Right lobe of liver (tissue), 6 donors: Measurements from ENCODE around the gene HPSE. TPM values are rescaled to one million over a fixed set of nuclear protein-coding genes. Genes with fewer than 3 reads are reported as not detected.
"Not testable (repeated sequence)": the region's sequence is repeated elsewhere in the genome, so short reads cannot be mapped to it uniquely, and the experiment has no call there.

Experiments used
- ATAC-seq, 4 donors: fragments of 200-7000 bp; cut with Tn5 transposase; one replicate each; pipeline ENCODE4 v1.9.1; 2020; ENCODE audit warnings: mild to moderate bottlenecking in 4 of 4, moderate library complexity in 4 of 4
- DNase-seq, 3 donors: peaks; one replicate each; pipeline ENCODE4 v3.0.0-alpha.2; 2020
- H3K27ac ChIP-seq, 3 donors: fragments of 200-600 bp; one replicate each; pipeline ENCODE4 v1.8.0; 2022
- H3K27me3 ChIP-seq, 2 donors: fragments of 200-600 bp; one replicate each; pipeline ENCODE4 v1.8.0; 2022
- H3K36me3 ChIP-seq, 4 donors: fragments of 200-600 bp; sonication (generic) in 1 of 4; one replicate each; pipeline versions ENCODE4 v1.5.1 to v1.8.0; 2017 to 2022; ENCODE audit warnings: control low read depth in 1 of 4
- H3K4me1 ChIP-seq, 4 donors: fragments of 200-600 bp; sonication (generic) in 1 of 4; one replicate each; pipeline versions ENCODE4 v1.5.1 to v1.8.0; 2017 to 2022; ENCODE audit warnings: control low read depth in 1 of 4
- H3K4me3 ChIP-seq, 3 donors: fragments of 200-600 bp; one replicate each; pipeline ENCODE4 v1.8.0; 2022
- H3K9me3 ChIP-seq, 4 donors: fragments of 200-600 bp; sonication (generic) in 1 of 4; one replicate each; pipeline versions ENCODE4 v1.5.1 to v1.8.0; 2017 to 2022; ENCODE audit warnings: control low read depth in 1 of 4
- POLR2A ChIP-seq: fragments of 450-650 bp; IDR thresholded peaks from one replicate; pipeline ENCODE4 v1.6.1; 2017; ENCODE audit warnings: antibody characterized with exemption, mild to moderate bottlenecking
- WGBS: methylation state at CpG from one replicate; pipeline ENCODE4 v1.1.6; 2018; ENCODE audit warnings: low coverage, low lambda C conversion rate; ENCODE audit not compliant: insufficient coverage; ENCODE audit errors: missing lambda C conversion rate; 5-methylcytosine and 5-hydroxymethylcytosine counted together
- intact Hi-C, 2 donors: fragments of 100-400 bp; cut with DNase I; formaldehyde crosslinking; loops; one replicate each; pipeline versions ENCODE4 v1.11.2 to v1.14.1; 2022
- total RNA-seq, 6 experiments: library from RNA; depleted of rRNA in 2 of 6; stranded (reverse); fragments of >200 nt in 2 of 6; fragmentation: NEBNext Ultra II Directional in 3 of 6; extraction: Animal tissue kit (Norgen Biotek cat#: 25700) in 3 of 6; gene quantifications; one replicate each; pipeline versions ENCODE4 v1.1.0 to v1.2.4, GENCODE V29; 2016 to 2023
- TF ChIP-seq, protein P1 (sequence below), 4 donors: fragments of 200-600 bp in 3 of 4; fragments of 450-650 bp in 1 of 4; IDR thresholded peaks; one replicate each; pipeline versions ENCODE4 v1.5.1 to v1.8.0; 2016 to 2022; ENCODE audit warnings: antibody characterized with exemption in 4 of 4, mild to moderate bottlenecking in 2 of 4
- donor health status: DM: no; HTN: yes; CAD: no.
- donor health status: DM: no; HTN: no; CAD: no.
- donor health status: DM: no; HTN: no; CAD: no.
- donor health status: DM: no; HTN: yes; CAD: no.
- donor health status: DM: no; HTN: yes; CAD: no.

The HPSE gene
- total RNA-seq, 6 experiments from 2014 or later = 0.68 to 2.0 (median 1.2) TPM

DNA sequence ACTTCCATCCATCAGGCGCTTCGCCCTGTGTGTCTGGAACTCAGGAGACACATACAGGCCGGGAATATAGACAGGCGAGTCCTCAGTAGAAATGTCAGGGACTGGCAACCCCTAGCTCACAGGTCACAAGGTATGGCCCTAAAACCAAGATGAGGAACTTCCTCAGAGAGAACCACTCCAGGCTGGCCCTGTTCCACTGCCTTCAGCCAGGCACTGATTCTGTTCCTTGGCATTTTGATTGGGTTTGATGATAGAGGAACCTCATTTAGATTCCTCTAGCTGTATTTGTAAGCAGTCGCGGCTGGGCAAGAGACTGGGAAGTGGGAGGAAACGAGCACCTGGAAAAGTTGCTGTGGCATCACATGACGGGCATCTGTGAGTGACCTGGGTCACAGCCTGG is 8.1 kb downstream of the HPSE start:
- intact Hi-C loops = no loop called here
- Histone ChIP-seq H3K27ac (no peak overlapping the region), H3K9me3 (no peaks in the 10 kb centered on the region), H3K27me3 (no peaks in the 10 kb centered on the region), H3K36me3 (no peaks in the 10 kb centered on the region), H3K4me3 (no peak overlapping the region), H3K4me1 (no peaks in the 10 kb centered on the region)
- ATAC-seq = peak in 1 of 4 donors; percentile 12
- TF ChIP-seq POLR2A = no peak
- TF ChIP-seq, protein P1, sequence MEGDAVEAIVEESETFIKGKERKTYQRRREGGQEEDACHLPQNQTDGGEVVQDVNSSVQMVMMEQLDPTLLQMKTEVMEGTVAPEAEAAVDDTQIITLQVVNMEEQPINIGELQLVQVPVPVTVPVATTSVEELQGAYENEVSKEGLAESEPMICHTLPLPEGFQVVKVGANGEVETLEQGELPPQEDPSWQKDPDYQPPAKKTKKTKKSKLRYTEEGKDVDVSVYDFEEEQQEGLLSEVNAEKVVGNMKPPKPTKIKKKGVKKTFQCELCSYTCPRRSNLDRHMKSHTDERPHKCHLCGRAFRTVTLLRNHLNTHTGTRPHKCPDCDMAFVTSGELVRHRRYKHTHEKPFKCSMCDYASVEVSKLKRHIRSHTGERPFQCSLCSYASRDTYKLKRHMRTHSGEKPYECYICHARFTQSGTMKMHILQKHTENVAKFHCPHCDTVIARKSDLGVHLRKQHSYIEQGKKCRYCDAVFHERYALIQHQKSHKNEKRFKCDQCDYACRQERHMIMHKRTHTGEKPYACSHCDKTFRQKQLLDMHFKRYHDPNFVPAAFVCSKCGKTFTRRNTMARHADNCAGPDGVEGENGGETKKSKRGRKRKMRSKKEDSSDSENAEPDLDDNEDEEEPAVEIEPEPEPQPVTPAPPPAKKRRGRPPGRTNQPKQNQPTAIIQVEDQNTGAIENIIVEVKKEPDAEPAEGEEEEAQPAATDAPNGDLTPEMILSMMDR (IDR thresholded peaks at IDR 0.05) = no peak
- WGBS = 84% methylated on average over 5 of the region's 8 CpGs
- no peak for DNase-seq

DNA sequence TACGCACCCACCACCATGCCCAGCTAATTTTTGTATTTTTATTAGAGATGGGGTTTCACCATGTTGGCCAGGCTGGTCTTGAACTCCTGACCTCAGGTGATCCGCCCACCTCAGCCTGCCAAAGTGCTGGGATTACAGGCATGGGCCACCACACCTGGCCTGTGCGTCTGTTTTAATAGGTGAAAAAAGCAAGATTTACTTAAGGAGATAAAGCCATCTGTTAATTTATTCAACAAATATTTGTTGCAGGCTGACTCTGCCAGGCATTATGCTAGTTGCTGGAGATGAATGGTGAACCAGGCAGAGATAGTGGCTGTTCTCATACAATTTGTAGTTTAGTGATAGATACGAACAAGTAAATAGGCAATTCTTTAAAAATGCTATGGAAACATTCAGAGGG is 9.3 kb downstream of the HPSE start:
- intact Hi-C loops, H3K27me3 ChIP-seq, H3K36me3 ChIP-seq, H3K27ac ChIP-seq, H3K4me1 ChIP-seq, H3K4me3 ChIP-seq, DNase-seq, H3K9me3 ChIP-seq, ATAC-seq: not testable (repeated sequence)
- 59% methylated on average over 3 of the region's 4 CpGs for WGBS

DNA sequence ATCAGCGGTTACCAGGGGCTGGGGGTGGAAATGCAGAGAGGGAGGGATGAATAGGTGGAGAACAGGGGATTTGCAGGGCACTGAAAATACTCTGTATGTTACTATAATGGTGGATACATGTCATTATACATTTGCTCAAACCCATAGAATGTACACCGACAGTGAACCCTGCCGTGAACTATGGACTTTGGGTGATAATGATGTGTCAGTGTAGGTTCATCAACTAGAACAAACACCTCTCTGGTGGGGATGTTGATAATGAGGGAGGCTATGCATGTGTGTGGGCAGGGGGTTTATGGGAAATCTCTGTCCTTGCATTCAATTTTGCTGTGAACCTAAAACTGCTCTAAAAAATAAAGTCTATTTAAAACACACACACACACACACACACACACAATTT is 11.5 kb downstream of the HPSE start:
- H3K4me1 ChIP-seq = no peaks in the 10 kb centered on the region
- H3K9me3 ChIP-seq = no peaks in the 10 kb centered on the region
- DNase-seq = no peak
- WGBS = 48% methylated on average over 3 of the region's 3 CpGs
- peak in 1 of 4 donors; percentile 26 for ATAC-seq
- intact Hi-C loops = no loop called here
- H3K4me3 ChIP-seq = no peak overlapping the region
- TF ChIP-seq, protein P1 (IDR thresholded peaks at IDR 0.05) = no peak
- TF ChIP-seq POLR2A = no peak
- H3K27ac ChIP-seq = no peak overlapping the region
- no peaks in the 10 kb centered on the region for H3K27me3 ChIP-seq
- no peaks in the 10 kb centered on the region for H3K36me3 ChIP-seq

DNA sequence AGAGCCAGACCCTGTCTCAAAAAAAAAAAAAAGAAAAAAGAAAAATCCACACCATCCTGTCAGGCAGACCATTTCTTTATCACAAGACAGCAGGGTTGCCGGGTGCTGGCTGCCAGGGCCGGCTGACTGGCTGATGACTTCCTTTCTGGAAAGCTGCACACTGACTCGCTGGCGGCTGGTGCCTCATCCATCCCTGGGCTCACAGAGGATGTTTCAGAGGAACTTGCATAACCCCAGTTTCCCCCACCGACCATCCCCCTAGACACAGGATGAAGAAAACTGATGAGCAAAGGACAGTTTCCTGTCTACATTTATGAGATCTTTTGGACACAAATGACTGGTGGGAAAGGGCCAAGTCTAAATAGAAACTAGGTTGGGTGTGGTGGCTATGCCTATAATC is 14.1 kb downstream of the HPSE start:
- H3K27ac ChIP-seq = peak overlapping the region in 1 of 3 donors; percentile 54
- intact Hi-C loops = no loop called here

DNA sequence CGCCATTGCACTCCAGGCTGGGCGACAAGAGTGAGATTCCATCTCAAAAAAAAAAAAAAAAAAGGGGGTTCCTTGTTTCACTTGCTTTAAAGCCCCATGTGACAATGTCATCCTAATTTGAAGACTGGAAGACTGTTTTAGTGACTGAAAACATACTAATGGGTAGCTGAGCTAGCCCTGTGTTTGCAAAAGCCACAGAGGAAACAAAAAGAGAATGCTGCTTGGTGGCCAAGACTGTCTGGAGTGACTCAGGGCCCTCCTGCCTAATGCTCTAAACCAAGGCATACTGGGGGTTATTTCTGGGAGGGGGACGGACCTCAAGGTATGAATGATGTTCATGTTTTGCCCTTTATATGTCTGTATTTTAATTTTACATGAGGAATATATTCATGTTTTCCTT is 16.0 kb downstream of the HPSE start:
- DNase-seq (no peak), ATAC-seq (no peak)
- Histone ChIP-seq H3K4me3 (no peak overlapping the region), H3K27ac (no peak overlapping the region), H3K4me1 (no peaks in the 10 kb centered on the region), H3K9me3 (no peaks in the 10 kb centered on the region), H3K27me3 (no peaks in the 10 kb centered on the region), H3K36me3 (no peaks in the 10 kb centered on the region)
- TF ChIP-seq, protein P1 (IDR thresholded peaks at IDR 0.05) = no peak
- TF ChIP-seq POLR2A = no peak
- intact Hi-C loops = no loop called here
- whole genome bisulfite sequencing = 83% methylated on average over 3 of the region's 3 CpGs

More for the DNA sequence above, 14.1 kb downstream of the HPSE start:
- Histone ChIP-seq H3K9me3 (no peaks in the 10 kb centered on the region), H3K36me3 (no peaks in the 10 kb centered on the region), H3K4me3 (no peak overlapping the region), H3K4me1 (no peaks in the 10 kb centered on the region), H3K27me3 (no peaks in the 10 kb centered on the region)
- peak; percentile 64 to 80 (median 72) for DNase-seq
- peak; percentile 79 to 92 (median 84) for ATAC-seq
- TF ChIP-seq, protein P1 (IDR thresholded peaks at IDR 0.05) = no peak
- no peak for TF ChIP-seq POLR2A
- WGBS = 44% methylated on average over 4 of the region's 5 CpGs
